HG03378 (cell line): Measurements from ENCODE around the gene LRP1B.

Source experiments
- ATAC-seq: cut with Tn5 transposase; IDR thresholded peaks from one replicate; pipeline ENCODE4 v1.9.1; 2021; ENCODE audit warnings: mild to moderate bottlenecking, moderate library complexity; ENCODE audit not compliant: unreplicated experiment

LRP1B gene

GRCh38 chr2:141610564-141611175 lies 520.1 kb downstream of the LRP1B start:
- ATAC-seq, result no peak

- no peak for ATAC-seq
Measured at GRCh38 chr2:141605163-141605562, 525.7 kb downstream of the LRP1B start.

DNA sequence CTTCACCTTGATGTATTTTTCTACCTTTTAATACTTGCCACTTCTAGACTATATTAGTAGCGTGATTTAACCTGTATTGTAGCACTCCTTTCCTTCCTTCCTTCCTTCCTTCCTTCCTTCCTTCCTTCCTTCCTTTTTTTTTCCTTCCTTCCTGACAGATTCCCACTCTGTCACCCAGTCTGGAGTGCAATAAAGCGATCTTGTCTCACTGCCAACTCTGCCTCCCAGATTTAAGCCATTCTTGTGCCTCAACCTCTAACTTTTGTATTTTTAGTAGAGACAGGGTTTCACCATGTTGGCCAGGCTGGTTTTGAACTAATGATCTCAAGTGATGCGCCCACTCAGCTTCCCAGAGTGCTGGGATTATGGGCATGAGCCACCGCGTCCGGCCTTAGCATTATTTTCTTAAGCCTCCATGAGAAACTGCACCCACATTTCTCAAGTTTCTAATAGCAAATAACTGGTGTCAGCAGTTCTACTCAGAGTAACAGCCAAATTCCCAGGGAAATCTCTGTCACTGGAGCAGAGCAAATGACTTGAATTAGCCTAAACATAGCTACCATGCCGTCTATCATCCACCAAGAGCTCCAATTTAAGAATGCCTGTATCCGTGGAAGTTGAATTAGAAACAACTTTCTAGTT lies 529.2 kb downstream of the LRP1B start:
- ATAC-seq, result no peak

DNA sequence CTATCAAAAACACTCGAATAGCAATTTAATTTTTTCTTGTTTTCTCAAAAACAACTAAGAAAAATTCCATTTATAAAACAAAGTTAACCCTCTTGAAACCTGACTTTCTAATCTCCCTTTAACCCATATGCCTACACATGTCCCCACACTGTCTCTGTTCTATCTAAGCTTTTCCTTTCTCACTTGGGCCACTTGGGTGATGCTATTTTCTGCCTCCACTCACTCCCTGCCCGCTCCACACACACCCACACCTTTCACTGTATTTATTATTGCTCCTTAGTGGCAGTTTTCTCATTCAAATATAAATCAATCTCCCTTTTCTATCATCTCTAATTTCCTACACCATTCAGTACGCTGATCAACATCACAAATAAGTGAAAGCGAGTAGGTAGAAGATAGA lies 531.1 kb downstream of the LRP1B start:
- ATAC-seq, result no peak

- ATAC-seq, result no peak
Measured at GRCh38 chr2:141598982-141599381, 531.8 kb downstream of the LRP1B start.

DNA sequence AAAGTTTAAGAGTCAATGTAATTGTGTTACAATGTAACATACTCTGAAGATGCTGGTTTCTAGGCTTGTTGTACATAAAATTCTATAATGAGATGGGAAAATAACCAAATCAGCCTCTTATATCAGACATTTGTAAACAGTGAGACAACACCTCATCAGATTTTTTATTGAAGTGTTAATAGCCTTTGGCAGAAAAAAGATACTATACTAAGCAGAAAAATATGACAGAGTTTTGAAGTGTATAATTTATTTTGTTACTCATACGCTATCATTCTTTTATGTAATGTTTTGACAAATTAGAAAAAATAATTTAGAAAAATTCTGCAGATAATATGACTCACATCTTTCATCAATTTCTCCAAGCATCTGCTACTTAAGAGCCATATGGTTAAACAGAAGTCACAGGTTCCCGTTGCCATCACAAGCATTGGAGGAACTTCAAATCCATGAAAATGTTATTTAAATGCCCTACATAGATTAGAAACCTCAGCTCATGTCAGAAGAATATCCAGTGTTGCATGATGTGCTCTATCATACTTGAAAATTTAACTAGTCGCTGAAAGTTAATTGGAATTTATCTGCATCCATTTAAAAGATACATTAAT lies 535.4 kb downstream of the LRP1B start:
- no peak for ATAC-seq

DNA sequence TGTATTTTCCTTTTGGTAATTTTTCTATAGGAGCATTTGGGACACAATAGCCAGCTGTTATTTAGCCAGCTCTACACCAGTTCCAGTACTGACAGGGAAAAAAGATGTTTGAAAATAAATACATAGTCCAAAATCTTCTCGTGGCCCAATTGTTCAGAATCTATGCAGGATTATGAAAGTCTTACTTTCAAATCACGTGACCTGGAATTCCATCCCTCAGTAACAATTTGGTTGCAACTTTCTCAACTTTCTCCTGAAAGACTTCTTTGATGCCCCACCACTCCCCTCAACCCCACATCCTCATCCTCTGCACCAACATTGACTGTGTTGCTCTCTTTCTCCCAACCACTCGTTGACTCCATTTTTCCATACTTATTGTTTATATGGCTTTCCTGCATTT lies 539.0 kb downstream of the LRP1B start:
- no peak for ATAC-seq

GRCh38 chr2:141590620-141591019 lies 540.2 kb downstream of the LRP1B start:
- ATAC-seq, result no peak

DNA sequence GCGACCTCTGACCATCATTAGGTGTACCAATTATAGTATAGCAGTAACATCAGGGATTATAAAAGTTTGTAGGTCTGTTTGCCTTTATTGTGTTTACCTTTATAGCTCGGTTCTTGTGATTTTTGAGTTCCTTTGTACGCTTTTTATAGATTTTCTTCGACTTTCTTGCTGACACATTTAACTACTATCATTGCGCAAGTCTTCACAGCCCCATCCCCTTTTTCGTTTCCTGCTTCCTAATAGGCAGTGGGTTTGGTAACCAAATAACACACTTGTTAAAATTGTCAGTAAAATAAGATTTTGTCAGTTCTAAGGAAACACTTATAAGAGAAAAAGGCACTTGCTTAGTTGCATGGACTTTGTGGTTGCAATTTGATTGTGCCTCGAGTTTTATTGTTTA lies 541.5 kb downstream of the LRP1B start:
- no peak for ATAC-seq

DNA sequence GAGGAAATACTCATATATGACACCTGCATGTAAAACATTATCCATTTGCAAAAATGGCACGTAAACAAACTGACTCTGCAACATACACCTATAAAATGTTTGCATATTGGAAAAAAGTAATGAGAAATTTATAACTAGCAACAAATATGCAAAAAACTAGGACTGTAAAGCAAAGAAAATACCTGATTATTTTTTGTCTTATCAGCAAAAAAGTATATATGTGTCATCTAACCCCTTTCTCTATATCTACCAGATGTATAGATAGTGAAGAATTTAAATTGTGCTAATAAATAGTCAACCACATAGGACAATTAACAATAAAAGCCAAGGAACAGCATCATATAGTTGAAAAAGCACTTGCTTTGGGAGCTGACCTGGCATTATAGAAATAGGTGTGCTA lies 543.8 kb downstream of the LRP1B start:
- no peak for ATAC-seq

GRCh38 chr2:141582213-141582612 lies 548.6 kb downstream of the LRP1B start:
- ATAC-seq, result no peak

DNA sequence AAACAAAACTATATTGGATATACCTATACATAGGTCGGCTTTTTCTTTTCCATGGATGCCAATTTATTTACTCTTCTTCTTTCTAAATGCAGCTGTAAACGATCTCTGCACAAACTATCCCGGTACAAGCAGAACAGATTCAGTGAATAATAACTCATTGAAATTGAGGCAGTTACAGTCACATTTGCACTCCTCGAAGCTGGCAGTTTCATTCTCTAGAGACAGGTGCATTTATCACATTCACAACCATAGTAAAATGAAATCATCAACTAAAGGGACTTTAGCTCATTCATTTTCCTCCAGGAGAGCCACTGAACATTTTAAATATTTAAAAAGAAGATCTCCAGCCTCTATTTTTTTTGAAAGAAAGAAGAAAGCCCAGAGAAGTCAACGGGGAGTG lies 551.7 kb downstream of the LRP1B start:
- ATAC-seq, result no peak

DNA sequence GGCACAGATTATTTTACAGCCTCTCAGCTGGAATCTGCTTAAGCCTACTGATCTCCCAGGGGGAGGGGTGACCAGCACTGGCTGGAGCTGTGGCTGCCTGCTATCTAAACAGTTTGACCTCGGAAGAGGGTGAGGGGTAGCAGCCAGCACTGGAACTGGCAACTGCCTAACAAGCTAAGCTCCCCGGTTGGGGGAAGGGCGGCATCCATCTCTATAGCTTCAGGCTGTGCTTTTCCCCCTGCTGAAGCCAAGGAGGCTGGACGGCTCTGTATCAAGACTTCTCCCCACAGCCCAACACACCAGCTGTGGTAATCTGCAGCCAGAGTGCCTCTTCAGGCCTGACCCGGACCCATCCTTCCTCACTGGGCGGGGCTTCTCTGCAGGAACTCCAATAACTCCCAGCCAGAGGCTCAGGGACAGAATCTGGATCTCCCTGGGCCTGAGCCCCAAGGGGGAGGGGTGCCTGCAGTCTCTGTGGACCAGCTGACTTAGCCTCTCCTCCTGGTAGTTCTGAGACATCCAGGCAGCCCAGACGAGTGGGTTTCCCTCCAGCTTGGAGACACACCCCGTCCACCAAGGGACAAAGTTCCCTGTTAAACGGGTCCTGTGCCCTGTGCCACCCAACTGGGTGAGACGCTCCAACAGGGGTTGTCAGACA lies 560.2 kb downstream of the LRP1B start:
- no peak for ATAC-seq

- ATAC-seq, result no peak
Measured at GRCh38 chr2:141569941-141570340, 560.9 kb downstream of the LRP1B start.

- no peak for ATAC-seq
Measured at GRCh38 chr2:141565597-141565996, 565.2 kb downstream of the LRP1B start.

GRCh38 chr2:141560723-141561122 lies 570.1 kb downstream of the LRP1B start:
- ATAC-seq, result no peak

DNA sequence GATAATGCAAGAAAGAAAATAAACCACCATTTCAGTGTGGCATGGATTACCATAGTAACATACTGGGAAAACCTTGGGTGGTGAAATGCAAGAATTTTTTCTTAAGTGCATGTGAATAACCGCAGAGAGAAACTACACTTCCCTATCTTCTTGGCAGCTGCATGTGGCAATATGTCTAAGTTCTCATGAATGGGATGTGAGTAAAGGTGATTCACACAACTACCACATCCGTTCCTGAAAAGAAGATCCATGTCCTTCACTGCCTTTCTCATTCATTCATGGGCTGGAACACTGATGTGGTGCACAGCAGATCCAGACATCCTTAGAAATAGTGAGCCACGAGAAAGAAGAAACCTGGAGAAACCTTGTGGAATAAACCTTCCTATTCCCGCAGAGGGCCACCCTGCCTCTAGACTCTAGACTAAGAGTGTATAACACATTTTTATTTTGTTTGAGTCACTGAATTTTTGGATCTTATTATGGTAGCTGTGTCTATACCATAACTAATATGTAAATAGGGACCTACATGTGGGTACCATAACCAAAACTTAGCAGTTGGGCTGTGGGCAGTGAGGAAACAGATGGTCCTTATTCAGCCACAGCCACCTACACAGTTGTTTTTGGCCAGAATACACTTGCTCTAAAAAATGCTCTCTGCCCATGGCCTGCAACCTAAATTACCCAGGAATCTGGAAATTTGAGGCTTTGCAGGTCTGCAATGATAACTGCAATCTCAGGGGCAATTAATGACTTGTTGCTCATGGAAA lies 573.3 kb downstream of the LRP1B start:
- peak; percentile 48 for ATAC-seq

DNA sequence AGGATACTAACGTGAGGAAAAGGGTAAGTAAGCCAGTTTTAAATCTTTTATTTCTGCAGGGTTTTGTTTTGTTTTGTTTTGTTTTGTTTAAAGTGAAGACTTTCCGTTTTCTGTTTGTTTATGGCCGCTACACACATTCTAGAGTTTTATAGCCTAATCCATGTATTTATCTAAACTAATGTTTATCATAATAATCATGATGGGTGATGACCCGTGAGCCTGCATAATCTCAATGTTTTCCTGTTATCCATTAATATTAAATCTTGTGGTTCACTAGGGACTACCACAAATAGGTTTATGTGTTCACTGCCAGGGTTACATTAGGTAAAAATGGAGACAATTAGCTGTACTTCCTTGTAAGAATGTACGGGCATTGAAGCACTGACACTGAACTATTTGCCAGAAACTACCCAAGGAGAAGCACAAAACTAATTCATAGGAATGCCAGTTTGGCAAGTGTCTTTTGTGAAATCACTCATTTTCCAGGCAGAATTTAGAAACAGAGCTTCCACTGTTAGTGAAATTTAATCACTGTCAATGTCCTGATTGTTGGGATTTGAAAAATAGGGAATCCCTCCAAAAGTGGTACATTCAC lies 574.8 kb downstream of the LRP1B start:
- no peak for ATAC-seq

DNA sequence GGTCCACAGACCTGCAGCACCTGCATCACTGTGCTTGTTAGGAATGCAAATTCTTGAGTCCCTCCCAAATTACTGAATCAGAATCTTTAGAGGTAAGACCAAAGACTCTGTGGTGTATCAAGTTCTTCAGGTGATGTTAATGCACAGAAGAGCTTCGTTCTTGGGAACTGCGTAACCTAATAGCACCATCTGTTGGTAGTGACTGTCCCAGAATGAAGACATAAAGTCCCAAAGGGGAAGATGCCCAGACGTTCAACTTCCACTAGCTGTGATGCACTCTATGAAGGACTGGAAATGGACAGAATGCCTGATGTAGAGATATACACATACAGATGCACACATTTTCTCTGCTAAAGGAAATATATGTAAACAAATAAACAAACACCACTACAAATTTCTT lies 576.0 kb downstream of the LRP1B start:
- peak; percentile 61 for ATAC-seq

GRCh38 chr2:141534666-141535362 lies 596.0 kb downstream of the LRP1B start:
- peak; percentile 78 for ATAC-seq
